ENCODE data around the gene SERPINA4.

- TF ChIP-seq CTCF (IDR thresholded peaks at IDR 0.05; ENCODE audit: insufficient read depth, low read depth, low read length) (no peak), EZH2 (IDR thresholded peaks at IDR 0.05; ENCODE audit: insufficient read depth, low read length) (no peak)
Measured at GRCh38 chr14:94586635-94587034, 25.4 kb downstream of the SERPINA4 start.

All from astrocyte (in vitro differentiated cells and primary cell).